PC-9 (cell line): Measurements from ENCODE around the gene ITGA3.

Experiments used
- CTCF ChIP-seq: fragments of 200-600 bp; sonication (generic); conservative IDR thresholded peaks from 2 replicates; pipeline ENCODE4 v1.6.1; 2017; ENCODE audit warnings: mixed run types, antibody characterized with exemption, mild to moderate bottlenecking, moderate library complexity
- EZH2 ChIP-seq: fragments of 200-600 bp; sonication (generic); IDR thresholded peaks from 2 replicates; pipeline ENCODE4 v1.8.0; 2017; ENCODE audit warnings: antibody characterized with exemption, low read depth

- TF ChIP-seq CTCF (no peak), EZH2 (no peak)
Measured at GRCh38 chr17:50024808-50025207, 31.1 kb upstream of the ITGA3 start.
